ENCODE measurements around the gene PPP2R5E. TPM values are rescaled to one million over a fixed set of nuclear protein-coding genes. Genes with fewer than 3 reads are reported as not detected.

The PPP2R5E gene
- 16.5 to 30.0 TPM (median 25.4 TPM) in 5 replicates for total RNA-seq (2022; extraction: Qiagen RNA extraction; ENCODE audit: low read depth)

GRCh38 chr14:63543000-63543825, at the start of gene PPP2R5E:
Gene PPP2R5E (minus strand): TSS chr14:63543377. CDS start chr14:63539685, 3,692 bp downstream.

Other genes starting within 250 kb of the PPP2R5E start
- not detected in 5 replicates for gene GPHB5, start 224.4 kb downstream of the PPP2R5E start, total RNA-seq (2022; extraction: Qiagen RNA extraction; ENCODE audit: low read depth)
- 6.8 to 10.4 TPM (median 9.4 TPM) in 5 replicates for gene WDR89, start 98.5 kb upstream of the PPP2R5E start, total RNA-seq (2022; extraction: Qiagen RNA extraction; ENCODE audit: low read depth)
- gene SGPP1, start 184.7 kb upstream of the PPP2R5E start, total RNA-seq (2022; extraction: Qiagen RNA extraction; ENCODE audit: low read depth) = 6.6 to 17.0 TPM (median 14.1 TPM) in 5 replicates